HepG2 (cell line): ENCODE measurements around the gene ETF1. TPM values are rescaled to one million over a fixed set of nuclear protein-coding genes. Genes with fewer than 3 reads are reported as not detected.

ENCODE experiments used
- MAFG ChIP-seq: sonication (generic); formaldehyde crosslinking; IDR thresholded peaks from 2 replicates; pipeline ENCODE4 v1.5.1; 2020; ENCODE audit warnings: mild to moderate bottlenecking, missing genetic modification reagents
- NR3C1 ChIP-seq: sonication (generic); formaldehyde crosslinking; IDR thresholded peaks from 2 replicates; pipeline ENCODE4 v1.4.0; 2020; ENCODE audit warnings: missing genetic modification reagents
- PCBP2 ChIP-seq: fragments of 200-400 bp; formaldehyde crosslinking; optimal IDR thresholded peaks from 2 replicates; pipeline ENCODE3; 2018; ENCODE audit warnings: low read length, low read depth; ENCODE audit not compliant: poor library complexity, severe bottlenecking
- POGK ChIP-seq: sonication (generic); formaldehyde crosslinking; conservative IDR thresholded peaks from 2 replicates; pipeline ENCODE4 v1.8.0; 2022; ENCODE audit warnings: mild to moderate bottlenecking, moderate library complexity, missing genetic modification reagents
- POLR2A ChIP-seq, 2 experiments: IDR thresholded peaks; 2 replicates each; pipeline ENCODE4 v1.6.1; 2011; ENCODE audit warnings: low read depth in 2 of 2, low read length in 2 of 2, mild to moderate bottlenecking in 1 of 2, moderate library complexity in 1 of 2; ENCODE audit not compliant: insufficient read depth in 1 of 2
- POLR2AphosphoS2 ChIP-seq: IDR thresholded peaks from 2 replicates; pipeline ENCODE4 v1.6.1; 2011; ENCODE audit warnings: low read depth, low read length, improper control_type of control experiment
- PRDM4 ChIP-seq: sonication (generic); formaldehyde crosslinking; IDR thresholded peaks from 2 replicates; pipeline ENCODE4 v1.9.0; 2021; ENCODE audit warnings: missing genetic modification reagents, borderline replicate concordance
- PRMT3 ChIP-seq: sonication (generic); formaldehyde crosslinking; IDR thresholded peaks from 2 replicates; pipeline ENCODE4 v1.8.1; 2022; ENCODE audit warnings: low read depth, mild to moderate bottlenecking, moderate library complexity, missing genetic modification reagents, borderline replicate concordance
- SP2 ChIP-seq: sonication (generic); formaldehyde crosslinking; IDR thresholded peaks from 2 replicates; pipeline ENCODE4 v1.5.1; 2020; ENCODE audit warnings: mild to moderate bottlenecking, missing genetic modification reagents
- SRY ChIP-seq: sonication (generic); formaldehyde crosslinking; IDR thresholded peaks from 2 replicates; pipeline ENCODE4 v1.8.0; 2022; ENCODE audit warnings: mild to moderate bottlenecking, missing genetic modification reagents
- ZBTB25 ChIP-seq: IDR thresholded peaks from 2 replicates; pipeline ENCODE4 v1.6.1; 2018; ENCODE audit warnings: missing genetic modification reagents
- ZC3H13 ChIP-seq: sonication (generic); formaldehyde crosslinking; IDR thresholded peaks from 2 replicates; pipeline ENCODE4 v1.8.1; 2023; ENCODE audit warnings: mild to moderate bottlenecking, missing genetic modification reagents, moderate library complexity
- ZNF333 ChIP-seq: sonication (generic); formaldehyde crosslinking; IDR thresholded peaks from 2 replicates; pipeline ENCODE4 v1.4.0; 2020; ENCODE audit warnings: mild to moderate bottlenecking, missing genetic modification reagents, borderline replicate concordance
- ZNF431 ChIP-seq: sonication (generic); formaldehyde crosslinking; IDR thresholded peaks from 2 replicates; pipeline ENCODE4 v1.9.0; 2022; ENCODE audit warnings: missing genetic modification reagents, low read depth, mild to moderate bottlenecking, borderline replicate concordance
- ZSCAN21 ChIP-seq: sonication (generic); formaldehyde crosslinking; IDR thresholded peaks from 2 replicates; pipeline ENCODE4 v1.8.0; 2022; ENCODE audit warnings: mild to moderate bottlenecking, missing genetic modification reagents, moderate library complexity, borderline replicate concordance
- polyA plus RNA-seq, 8 experiments: library from polyadenylated mRNA; depleted of rRNA in 3 of 8; stranded (reverse) in 7 of 8; unstranded in 1 of 8; fragments of >200 nt; fragmentation: Illumina TruSeq in 4 of 8; extraction: Trizol in 4 of 8; gene quantifications; 2 replicates each; pipeline versions ENCODE4 v1.2.1 to v1.2.3, GENCODE V29; 2011 to 2016; ENCODE audit warnings: low read depth in 4 of 8, missing spikeins in 1 of 8, mixed read lengths in 1 of 8; ENCODE audit not compliant: insufficient read depth in 1 of 8
- total RNA-seq, 5 experiments: library from RNA; depleted of rRNA; stranded (reverse); fragments of >200 nt; fragmentation: Illumina TruSeq; extraction: Trizol; gene quantifications; 2 replicates each; pipeline ENCODE4 v1.2.3, GENCODE V29; 2016; ENCODE audit warnings: low read depth in 1 of 5

The ETF1 gene
- total and polyA plus RNA-seq, 2 of the 13 experiments (the other 11 are each of a cell fraction or from before 2014, with no cell fraction given) = 52.1 to 184 TPM

DNA sequence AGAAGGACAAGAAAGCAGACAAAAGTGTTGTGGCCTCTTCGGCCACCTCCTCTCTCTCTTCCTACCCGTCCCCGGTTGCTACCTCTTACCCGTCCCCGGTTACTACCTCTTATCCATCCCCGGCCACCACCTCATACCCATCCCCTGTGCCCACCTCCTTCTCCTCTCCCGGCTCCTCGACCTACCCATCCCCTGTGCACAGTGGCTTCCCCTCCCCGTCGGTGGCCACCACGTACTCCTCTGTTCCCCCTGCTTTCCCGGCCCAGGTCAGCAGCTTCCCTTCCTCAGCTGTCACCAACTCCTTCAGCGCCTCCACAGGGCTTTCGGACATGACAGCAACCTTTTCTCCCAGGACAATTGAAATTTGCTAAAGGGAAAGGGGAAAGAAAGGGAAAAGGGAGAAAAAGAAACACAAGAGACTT lies 75.3 kb downstream of the ETF1 start (continued):
- TF ChIP-seq ZC3H13 (0 out of 2 replicates have a peak, but pooled peaks have one; percentile 24), SRY (no peak), POGK (CRISPR knock-in tag) (no peak), PRDM4 (CRISPR knock-in tag) (no peak), ZNF431 (CRISPR knock-in tag) (no peak), POLR2AphosphoS2 (peak; percentile 85; the same call in 1 of the 2 replicates), PRMT3 (CRISPR knock-in tag) (no peak), ZNF333 (no peak), NR3C1 (CRISPR knock-in tag) (no peak), ZBTB25 (CRISPR knock-in tag) (no peak), MAFG (CRISPR knock-in tag) (no peak), SP2 (CRISPR knock-in tag) (no peak), POLR2A (IDR thresholded peaks at IDR 0.05; ENCODE audit: insufficient read depth in 1 of 2, low read depth in 2 of 2, low read length in 2 of 2) (peak in 1 of 2 experiments; percentile 8; a peak in 2 of 4 replicates), ZSCAN21 (no peak), PCBP2 (peak; percentile 26)
